ENCODE measurements around the gene MAK. TPM values are rescaled to one million over a fixed set of nuclear protein-coding genes. Genes with fewer than 3 reads are reported as not detected.

The MAK gene
- total and polyA plus RNA-seq, 4 donors, result 0.02 to 0.26 (median 0.13) TPM

- Histone ChIP-seq H3K27ac (ENCODE audit: low read depth in 1 of 2, low read length in 2 of 2) (no peak overlapping the region), H3K36me3 (ENCODE audit: control insufficient read depth in 4 of 4, insufficient read depth in 3 of 4, low read depth in 1 of 4, low read length in 3 of 4) (no peaks in the 10 kb centered on the region), H3K27me3 (ENCODE audit: control insufficient read depth in 4 of 4, insufficient read depth in 4 of 4, low read length in 3 of 4) (peaks cover 9 to 22% (median 11%) of the 10 kb centered on the region in 4 donors), H3K4me1 (ENCODE audit: control insufficient read depth in 4 of 4, insufficient read depth in 4 of 4, low read length in 3 of 4) (peaks cover 6 to 16% (median 10%) of the 10 kb centered on the region in 4 donors), H3K9ac (ENCODE audit: low read depth in 1 of 2, low read length in 2 of 2) (no peak overlapping the region), H3K9me3 (ENCODE audit: control insufficient read depth in 4 of 4, low read length in 3 of 4) (peaks cover 0 to 5% (median 0%) of the 10 kb centered on the region in 4 donors), H3K4me3 (ENCODE audit: low read depth in 1 of 3, low read length in 3 of 3) (no peak overlapping the region)
- no peak for DNase-seq (ENCODE audit: low spot score)
- TF ChIP-seq HNF4A (conservative IDR thresholded peaks at IDR 0.05) (no peak), YY1 (IDR thresholded peaks at IDR 0.05) (no peak), ZBTB33 (IDR thresholded peaks at IDR 0.05) (no peak)
- 19% methylated on average over 24 of the region's 24 CpGs for WGBS
Measured at GRCh38 chr6:10884245-10884972, 46.1 kb upstream of the MAK start.

GRCh38 chr6:10883312-10884244 is 45.2 kb upstream of the MAK start:
- DNase-seq (ENCODE audit: low spot score), result no peak
- Histone ChIP-seq H3K27me3 (ENCODE audit: control insufficient read depth in 4 of 4, insufficient read depth in 4 of 4, low read length in 3 of 4) (peaks cover 9 to 22% (median 12%) of the 10 kb centered on the region in 4 donors), H3K9ac (ENCODE audit: low read depth in 1 of 2, low read length in 2 of 2) (no peak overlapping the region), H3K9me3 (ENCODE audit: control insufficient read depth in 4 of 4, low read length in 3 of 4) (peaks cover 0 to 5% (median 0%) of the 10 kb centered on the region in 4 donors), H3K4me3 (ENCODE audit: low read depth in 1 of 3, low read length in 3 of 3) (peak overlapping the region in 1 of 3 donors; percentile 11), H3K4me1 (ENCODE audit: control insufficient read depth in 4 of 4, insufficient read depth in 4 of 4, low read length in 3 of 4) (peaks cover 6 to 16% (median 10%) of the 10 kb centered on the region in 4 donors), H3K36me3 (ENCODE audit: control insufficient read depth in 4 of 4, insufficient read depth in 3 of 4, low read depth in 1 of 4, low read length in 3 of 4) (no peaks in the 10 kb centered on the region), H3K27ac (ENCODE audit: low read depth in 1 of 2, low read length in 2 of 2) (no peak overlapping the region)
- WGBS, result 13% methylated on average over 51 of the region's 51 CpGs
- TF ChIP-seq SP1 (IDR thresholded peaks at IDR 0.05) (no peak), YY1 (IDR thresholded peaks at IDR 0.05) (no peak)

- 9% methylated on average over 28 of the region's 28 CpGs for WGBS
- H3K27ac ChIP-seq (ENCODE audit: low read depth in 1 of 2, low read length in 2 of 2), result no peak overlapping the region
- H3K27me3 ChIP-seq (ENCODE audit: control insufficient read depth in 4 of 4, insufficient read depth in 4 of 4, low read length in 3 of 4), result peaks cover 9 to 17% (median 12%) of the 10 kb centered on the region in 4 donors
- H3K4me1 ChIP-seq (ENCODE audit: control insufficient read depth in 4 of 4, insufficient read depth in 4 of 4, low read length in 3 of 4), result peaks cover 6 to 16% (median 10%) of the 10 kb centered on the region in 4 donors
- no peak overlapping the region for H3K9ac ChIP-seq (ENCODE audit: low read depth in 1 of 2, low read length in 2 of 2)
- H3K36me3 ChIP-seq (ENCODE audit: control insufficient read depth in 4 of 4, insufficient read depth in 3 of 4, low read depth in 1 of 4, low read length in 3 of 4), result no peaks in the 10 kb centered on the region
- H3K4me3 ChIP-seq (ENCODE audit: low read depth in 1 of 3, low read length in 3 of 3), result no peak overlapping the region
- DNase-seq (ENCODE audit: low spot score), result no peak
- TF ChIP-seq HNF4A (conservative IDR thresholded peaks at IDR 0.05) (no peak), ZBTB33 (IDR thresholded peaks at IDR 0.05) (no peak), NR2F2 (IDR thresholded peaks at IDR 0.05) (no peak), RXRA (IDR thresholded peaks at IDR 0.05) (no peak), YY1 (IDR thresholded peaks at IDR 0.05) (no peak), GABPA (IDR thresholded peaks at IDR 0.05 in 1 of 2, conservative IDR thresholded peaks at IDR 0.05 in 1 of 2) (no peak), REST (IDR thresholded peaks at IDR 0.05) (no peak), CTCF (IDR thresholded peaks at IDR 0.05; ENCODE audit: low read depth, low read length, missing input control) (no peak), RAD21 (IDR thresholded peaks at IDR 0.05) (no peak), MAX (IDR thresholded peaks at IDR 0.05) (no peak), JUND (IDR thresholded peaks at IDR 0.05) (no peak)
- H3K9me3 ChIP-seq (ENCODE audit: control insufficient read depth in 4 of 4, low read length in 3 of 4), result peaks cover 0 to 5% (median 0%) of the 10 kb centered on the region in 4 donors
Measured at GRCh38 chr6:10882657-10883171, 44.4 kb upstream of the MAK start.

Data from liver (tissue), 9 donors.